ENCODE measurements around the gene FNTB.
"Not testable (repeated sequence)": the region's sequence is repeated elsewhere in the genome, so short reads cannot be mapped to it uniquely, and the experiment has no call there.

FNTB gene

DNA sequence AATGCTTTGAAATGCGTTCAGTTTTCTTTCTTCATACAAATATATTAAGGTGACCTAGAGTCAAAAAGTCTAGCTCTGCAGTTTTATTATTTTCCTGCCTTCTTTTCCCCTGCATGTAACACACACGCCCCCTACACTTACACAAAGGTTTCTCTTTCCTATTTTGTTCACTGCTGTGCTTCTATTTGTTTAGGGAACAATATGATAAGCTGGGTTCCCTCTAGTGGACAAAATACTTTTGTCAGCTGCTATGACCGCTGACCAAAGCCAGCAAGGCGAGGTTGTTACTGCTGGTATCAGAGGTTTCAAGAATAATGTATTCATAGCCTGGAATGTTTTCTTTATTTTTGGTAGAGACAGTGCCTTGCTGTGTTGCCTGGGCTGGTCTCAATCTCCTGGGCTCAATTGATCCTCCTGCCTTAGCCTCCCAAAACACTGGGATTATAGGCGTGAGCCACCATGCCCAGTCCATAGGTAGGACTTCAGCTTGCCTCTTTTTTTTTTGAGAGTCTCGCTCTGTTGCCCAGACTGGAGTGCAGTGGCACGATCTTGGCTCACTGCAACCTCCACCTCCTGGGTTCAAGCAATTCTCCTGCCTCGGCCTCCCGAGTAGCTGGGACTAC lies 33.4 kb downstream of the FNTB start:
- DNase-seq, result no peak

- DNase-seq, result no peak
These were observed 38.3 kb downstream of the FNTB start for GRCh38 chr14:65024957-65025356.

DNA sequence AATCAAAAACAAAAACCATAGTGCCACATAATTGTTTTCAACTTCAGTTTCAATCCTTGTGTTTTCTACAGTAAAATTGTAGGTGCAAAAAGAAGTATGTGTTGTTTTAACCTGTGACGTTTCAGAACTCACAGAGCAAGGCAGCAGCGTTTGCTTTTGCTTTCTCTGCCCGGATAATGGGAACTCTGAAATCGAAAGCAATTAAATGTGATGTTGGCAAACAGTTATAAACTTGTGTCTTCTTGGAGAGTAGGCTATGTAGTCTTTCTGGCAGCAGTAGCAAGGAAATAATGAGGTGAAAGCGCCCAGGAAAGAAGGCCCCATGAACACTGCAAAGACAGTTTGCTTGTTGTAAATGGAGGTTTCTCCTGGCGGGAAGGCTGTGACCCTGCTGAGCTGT lies 39.1 kb downstream of the FNTB start:
- no peak for DNase-seq

- DNase-seq, result no peak
These were observed 39.8 kb downstream of the FNTB start for GRCh38 chr14:65026526-65026925.

GRCh38 chr14:65027127-65027799 lies 40.6 kb downstream of the FNTB start:
- DNase-seq, result no peak

GRCh38 chr14:65028937-65029336 lies 42.2 kb downstream of the FNTB start:
- no peak for DNase-seq

- DNase-seq, result not testable (repeated sequence)
These were observed 44.6 kb downstream of the FNTB start for GRCh38 chr14:65031321-65031720.

DNA sequence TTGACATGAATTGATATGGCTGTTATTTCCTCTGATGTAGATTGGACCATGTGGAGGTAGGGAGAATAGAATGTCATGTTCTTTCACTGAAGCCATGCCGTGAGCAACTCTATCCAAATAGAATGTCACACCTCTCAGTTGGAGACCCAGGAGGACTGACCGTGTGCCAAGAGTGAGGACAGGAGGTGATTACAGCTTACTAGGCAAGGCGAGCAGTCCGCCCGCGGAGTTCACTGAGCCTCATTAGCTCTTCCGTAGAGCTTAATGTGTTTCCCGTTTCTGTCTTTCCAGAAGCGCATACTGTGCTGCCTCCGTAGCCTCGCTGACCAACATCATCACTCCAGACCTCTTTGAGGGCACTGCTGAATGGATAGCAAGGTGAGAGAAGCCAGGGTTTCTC lies 45.6 kb downstream of the FNTB start:
- DNase-seq, result no peak

- DNase-seq, result no peak
These were observed 46.5 kb downstream of the FNTB start for GRCh38 chr14:65033181-65033580.

- no peak for DNase-seq
These were observed 47.3 kb downstream of the FNTB start for GRCh38 chr14:65034021-65034420.

DNA sequence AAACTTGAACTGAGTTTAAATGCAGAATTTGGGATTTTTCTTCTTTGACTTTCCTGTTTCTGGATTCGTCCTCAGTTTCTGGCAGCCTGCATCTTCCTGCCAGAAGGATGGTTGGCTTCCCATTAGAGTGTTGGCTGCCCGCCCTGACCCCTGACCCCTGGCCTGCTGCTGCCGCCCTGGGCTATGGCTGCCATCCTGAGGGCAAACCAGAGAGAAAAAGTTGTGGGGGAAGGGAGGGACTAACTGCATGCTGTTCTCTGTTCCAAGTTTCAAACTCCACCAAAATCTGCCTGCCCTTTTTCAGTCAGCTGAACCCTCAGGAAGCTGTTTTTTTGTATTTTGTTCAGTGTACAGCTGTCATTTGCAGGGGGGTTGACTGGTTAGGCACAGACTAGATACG lies 48.4 kb downstream of the FNTB start:
- DNase-seq, result no peak

GRCh38 chr14:65038966-65039365 lies 52.3 kb downstream of the FNTB start:
- DNase-seq, result no peak

DNA sequence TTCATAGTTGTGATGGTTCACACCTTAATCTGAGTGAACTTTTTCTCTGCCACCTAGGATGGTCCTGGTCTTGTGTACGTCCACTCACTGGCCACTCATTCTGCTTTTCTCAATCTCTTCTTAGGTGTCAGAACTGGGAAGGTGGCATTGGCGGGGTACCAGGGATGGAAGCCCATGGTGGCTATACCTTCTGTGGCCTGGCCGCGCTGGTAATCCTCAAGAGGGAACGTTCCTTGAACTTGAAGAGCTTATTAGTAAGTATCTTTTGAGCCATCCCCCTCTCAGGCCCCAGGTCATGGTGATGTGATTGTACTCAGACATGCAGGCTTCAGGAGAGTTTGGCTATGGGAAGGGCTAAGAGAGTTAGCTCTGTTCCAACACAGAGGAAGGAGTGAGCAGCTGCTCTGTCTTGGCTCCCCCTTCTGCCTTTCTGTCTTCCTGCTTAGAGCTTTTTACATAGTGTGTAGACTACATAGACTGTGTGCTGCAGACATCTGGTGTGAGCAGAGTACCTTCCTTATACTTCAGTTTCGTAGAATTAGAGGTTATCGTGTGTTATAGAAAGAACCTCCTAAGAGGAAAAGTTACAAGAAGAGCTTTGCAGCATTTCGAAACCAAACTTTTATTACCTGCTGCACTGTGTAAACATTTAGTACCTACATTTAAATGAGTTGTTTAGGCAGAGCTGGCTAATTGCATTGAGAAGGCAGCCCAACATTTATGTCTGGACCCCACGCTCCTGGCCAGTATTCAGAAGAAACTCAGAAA lies 54.2 kb downstream of the FNTB start:
- DNase-seq, result no peak

DNA sequence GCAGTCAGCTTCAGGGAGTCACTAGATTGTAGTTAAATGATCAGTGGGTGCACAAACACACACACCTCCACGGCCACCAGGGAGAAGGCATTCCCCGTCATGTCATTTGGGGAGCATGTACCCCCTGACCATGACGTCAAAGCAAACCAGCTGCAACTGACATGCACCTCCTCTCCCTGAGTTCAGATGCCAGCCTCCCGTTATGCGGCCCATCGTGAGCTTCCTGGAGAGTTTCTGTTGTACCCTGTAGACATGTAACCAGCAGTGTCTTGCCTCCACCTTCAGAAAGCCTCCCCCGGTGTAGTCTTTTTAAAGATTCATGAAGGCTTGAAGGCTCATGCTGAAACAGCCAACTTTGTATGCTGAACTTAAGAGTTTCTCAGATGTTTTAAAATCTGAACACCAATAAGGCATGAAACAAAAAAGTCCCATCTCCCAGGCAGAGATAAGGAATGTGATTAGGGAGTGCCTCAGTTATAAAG lies 54.8 kb downstream of the FNTB start:
- no peak for DNase-seq

DNA sequence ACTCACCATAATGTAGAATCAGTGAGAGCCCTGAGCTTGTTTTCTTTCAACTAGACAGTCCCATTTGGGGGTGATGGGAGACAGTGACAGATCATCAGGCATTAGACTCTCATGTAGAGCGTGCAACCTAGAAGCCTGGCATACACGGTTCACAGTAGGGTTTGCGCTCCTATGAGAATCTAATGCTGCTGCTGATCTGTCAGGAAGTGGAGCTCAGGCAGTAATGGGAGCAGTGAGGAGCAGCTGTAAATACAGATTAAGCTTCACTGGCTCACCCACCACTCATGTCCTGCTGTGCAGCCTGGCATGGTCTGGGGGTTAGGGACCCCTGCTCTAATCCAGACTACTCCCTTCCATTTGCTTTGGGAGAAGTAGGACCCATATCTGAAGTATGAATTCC lies 55.6 kb downstream of the FNTB start:
- no peak for DNase-seq

DNA sequence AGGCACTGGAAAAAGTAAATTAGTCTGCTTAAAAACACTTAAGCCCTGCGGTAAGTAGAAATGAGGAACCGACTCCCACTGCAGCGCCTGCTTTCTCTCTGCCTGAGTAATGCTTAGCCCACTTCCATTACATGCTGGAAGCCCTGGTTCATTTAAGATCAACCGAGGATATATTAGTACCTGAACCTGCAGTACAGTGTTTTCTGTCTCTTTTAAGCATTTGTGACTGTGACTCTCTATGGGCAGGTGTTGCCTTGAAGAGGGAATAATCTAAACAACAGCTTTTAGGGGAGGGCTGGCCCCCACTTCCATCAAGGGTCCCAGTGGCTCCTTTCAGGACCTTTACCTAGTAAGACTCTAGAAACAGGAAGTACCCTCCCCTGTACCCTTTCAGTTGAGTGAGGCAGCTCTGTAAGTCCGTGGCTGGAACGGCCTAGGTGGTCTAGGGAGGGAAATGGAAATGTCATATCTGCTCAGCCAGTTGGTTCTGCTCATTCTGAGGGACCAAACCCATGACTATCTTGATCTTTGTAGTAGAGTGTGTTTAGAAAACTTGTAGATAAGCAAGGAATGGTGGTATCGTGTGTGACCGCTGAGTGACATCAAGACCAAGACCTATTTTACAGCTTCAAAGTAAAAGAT lies 56.2 kb downstream of the FNTB start:
- DNase-seq, result no peak

GRCh38 chr14:65043893-65044595 lies 57.3 kb downstream of the FNTB start:
- DNase-seq, result no peak

GRCh38 chr14:65044596-65044959 lies 57.9 kb downstream of the FNTB start:
- DNase-seq, result no peak

DNA sequence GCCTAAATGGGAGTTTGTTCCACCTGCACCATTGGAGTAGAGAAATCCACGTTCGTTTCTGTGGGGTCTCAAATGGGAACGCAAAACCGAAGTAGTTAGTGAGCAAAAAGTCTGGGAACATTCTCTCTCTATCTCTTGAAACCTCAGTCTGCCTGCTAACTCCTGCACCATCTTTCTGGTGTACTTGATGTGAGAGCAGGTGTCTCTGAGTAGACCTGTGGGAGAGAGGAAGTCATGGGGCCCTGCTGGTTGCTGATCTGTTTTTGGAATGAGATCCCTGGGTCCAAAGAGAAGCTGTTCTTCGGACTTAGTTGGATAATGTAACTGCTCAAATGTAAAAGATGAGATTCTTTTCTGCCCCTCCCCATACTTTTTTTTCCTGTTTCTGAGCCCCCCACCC lies 58.3 kb downstream of the FNTB start:
- no peak for DNase-seq

- no peak for DNase-seq
These were observed 59.0 kb downstream of the FNTB start for GRCh38 chr14:65045709-65046108.

DNA sequence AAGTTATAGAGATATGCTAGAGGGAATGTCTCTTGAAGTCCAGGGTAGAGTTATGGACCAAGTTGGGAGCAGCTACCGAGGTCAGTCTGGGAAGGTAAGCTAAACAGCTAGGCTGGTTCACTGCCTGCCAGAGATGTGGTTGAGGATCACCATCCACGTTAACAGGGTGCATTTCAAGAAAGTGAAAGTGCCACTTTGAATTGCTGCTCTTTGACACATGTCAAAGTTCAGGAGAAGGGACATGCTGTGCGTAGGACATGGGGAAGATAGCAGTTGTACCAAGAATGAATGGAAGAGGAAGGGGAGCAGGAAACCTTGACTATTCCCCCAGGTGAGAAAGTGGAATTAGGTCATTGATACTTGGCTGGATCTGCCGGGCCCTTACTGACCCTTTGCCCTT lies 66.1 kb downstream of the FNTB start:
- DNase-seq, result no peak

DNA sequence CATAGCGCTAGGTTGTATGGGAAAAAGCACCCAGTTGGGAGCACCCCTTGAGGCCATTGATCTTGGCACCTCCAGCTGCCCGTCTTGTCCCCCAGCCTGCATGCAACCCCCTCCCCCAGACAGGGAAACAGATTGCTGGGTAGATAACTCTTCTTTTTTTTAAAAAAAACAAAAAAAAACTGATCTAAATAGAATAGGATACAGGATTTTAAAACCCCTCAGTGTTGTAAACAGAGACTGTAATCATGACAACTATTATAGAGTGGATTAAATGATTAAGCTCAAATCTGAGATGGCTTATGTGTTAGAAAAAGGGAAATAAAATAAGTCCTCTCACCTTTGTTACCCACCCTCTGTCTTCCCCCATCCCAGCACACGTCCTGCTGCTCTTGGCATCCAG lies 66.8 kb downstream of the FNTB start:
- no peak for DNase-seq

GRCh38 chr14:65054471-65055085 lies 67.9 kb downstream of the FNTB start:
- DNase-seq, result no peak

All from activated CD4-positive, alpha-beta T cell treated with anti-CD3 and anti-CD28 coated beads for 4 hours (primary cell).